SK-N-SH treated with all-trans-retinoic acid at 6 μM for 48 hours (cell line): ENCODE results near the gene ZNF69.
"Not testable (repeated sequence)": the region's sequence is repeated elsewhere in the genome, so short reads cannot be mapped to it uniquely, and the experiment has no call there.

Experiments used
- ARNTL ChIP-seq: fragments of 450-650 bp; formaldehyde crosslinking; IDR thresholded peaks from 2 replicates; pipeline ENCODE4 v1.5.0; 2020; ENCODE audit warnings: low read depth, mild to moderate bottlenecking, moderate library complexity, borderline replicate concordance
- CSDC2 ChIP-seq: fragments of 250-450 bp; sonication (Bioruptor Pico); IDR thresholded peaks from 2 replicates; pipeline ENCODE4 v1.5.0; 2020; ENCODE audit warnings: mild to moderate bottlenecking, moderate library complexity
- GLIS3 ChIP-seq: fragments of 250-450 bp; sonication (Bioruptor Pico); IDR thresholded peaks from 2 replicates; pipeline ENCODE4 v1.5.0; 2020; ENCODE audit warnings: mild to moderate bottlenecking, moderate library complexity
- PATZ1 ChIP-seq: fragments of 250-450 bp; sonication (Bioruptor Pico); IDR thresholded peaks from 2 replicates; pipeline ENCODE4 v1.8.0; 2020; ENCODE audit warnings: mild to moderate bottlenecking, moderate library complexity, borderline replicate concordance
- PPARA ChIP-seq: fragments of 250-450 bp; sonication (Bioruptor Pico); IDR thresholded peaks from 2 replicates; pipeline ENCODE4 v1.5.0; 2020; ENCODE audit warnings: mild to moderate bottlenecking, borderline replicate concordance
- RARB ChIP-seq: fragments of 250-450 bp; sonication (Bioruptor Pico); IDR thresholded peaks from 2 replicates; pipeline ENCODE4 v1.8.0; 2021; ENCODE audit warnings: mild to moderate bottlenecking, moderate library complexity
- TCF4 ChIP-seq: fragments of 250-450 bp; sonication (Bioruptor Pico); IDR thresholded peaks from 2 replicates; pipeline ENCODE4 v1.8.0; 2021; ENCODE audit warnings: mild to moderate bottlenecking, moderate library complexity, borderline replicate concordance
- TOX ChIP-seq: fragments of 250-450 bp; sonication (Bioruptor Pico); IDR thresholded peaks from 2 replicates; pipeline ENCODE4 v1.8.0; 2021; ENCODE audit warnings: mild to moderate bottlenecking, moderate library complexity, borderline replicate concordance
- TSHZ2 ChIP-seq: fragments of 250-450 bp; sonication (Bioruptor Pico); IDR thresholded peaks from 2 replicates; pipeline ENCODE4 v1.5.0; 2020; ENCODE audit warnings: mild to moderate bottlenecking, moderate library complexity
- ZFP3 ChIP-seq: fragments of 250-450 bp; sonication (Bioruptor Pico); IDR thresholded peaks from 2 replicates; pipeline ENCODE4 v1.5.0; 2020; ENCODE audit warnings: mild to moderate bottlenecking, moderate library complexity
- ZFP30 ChIP-seq: fragments of 450-650 bp; formaldehyde crosslinking; IDR thresholded peaks from 2 replicates; pipeline ENCODE4 v1.5.0; 2022; ENCODE audit warnings: mild to moderate bottlenecking, moderate library complexity
- ZNF70 ChIP-seq: fragments of 450-650 bp; formaldehyde crosslinking; IDR thresholded peaks from 2 replicates; pipeline ENCODE4 v1.5.0; 2020; ENCODE audit warnings: mild to moderate bottlenecking, moderate library complexity
- ZNF8 ChIP-seq: fragments of 450-650 bp; formaldehyde crosslinking; IDR thresholded peaks from 2 replicates; pipeline ENCODE4 v1.5.0; 2020; ENCODE audit warnings: mild to moderate bottlenecking, moderate library complexity

- TF ChIP-seq PATZ1 (CRISPR knock-in tag); TCF4 (CRISPR knock-in tag); TSHZ2 (CRISPR knock-in tag); ZFP30 (CRISPR knock-in tag); RARB (CRISPR knock-in tag); ZFP3 (CRISPR knock-in tag); PPARA (CRISPR knock-in tag); CSDC2 (CRISPR knock-in tag); GLIS3 (CRISPR knock-in tag); ARNTL (CRISPR knock-in tag); TOX (CRISPR knock-in tag); ZNF70; ZNF8 (CRISPR knock-in tag): not testable (repeated sequence)
Observed at GRCh38 chr19:11850289-11850688, 37.3 kb upstream of the ZNF69 start.
